ENCODE data around the gene RAD54L2. TPM values are rescaled to one million over a fixed set of nuclear protein-coding genes. Genes with fewer than 3 reads are reported as not detected.

RAD54L2 gene
- total and polyA plus RNA-seq, 2 donors from 2014 or later = 3.3 to 29.5 TPM

- Histone ChIP-seq H3K27ac (ENCODE audit: low read depth in 2 of 2, low read length in 2 of 2) (no peak overlapping the region), H3K4me3 (ENCODE audit: low read length in 3 of 3) (no peak overlapping the region), H3K9me3 (ENCODE audit: control insufficient read depth in 2 of 3, insufficient read depth in 1 of 3, low read length in 3 of 3) (no peaks in the 10 kb centered on the region), H3K27me3 (ENCODE audit: control insufficient read depth, insufficient read depth, low read length) (no peaks in the 10 kb centered on the region), H3K36me3 (ENCODE audit: control insufficient read depth in 2 of 3, insufficient read depth in 3 of 3, low read length in 3 of 3) (no peaks in the 10 kb centered on the region), H3K9ac (ENCODE audit: low read length in 3 of 3) (no peak overlapping the region), H3K4me1 (ENCODE audit: control insufficient read depth in 2 of 3, insufficient read depth in 2 of 3, low read depth in 1 of 3, low read length in 3 of 3) (no peaks in the 10 kb centered on the region)
- DNase-seq = no peak
- no peak for FAIRE-seq
- intact Hi-C loops (cut with DNase I) = no loop called here
- TF ChIP-seq, protein P1, sequence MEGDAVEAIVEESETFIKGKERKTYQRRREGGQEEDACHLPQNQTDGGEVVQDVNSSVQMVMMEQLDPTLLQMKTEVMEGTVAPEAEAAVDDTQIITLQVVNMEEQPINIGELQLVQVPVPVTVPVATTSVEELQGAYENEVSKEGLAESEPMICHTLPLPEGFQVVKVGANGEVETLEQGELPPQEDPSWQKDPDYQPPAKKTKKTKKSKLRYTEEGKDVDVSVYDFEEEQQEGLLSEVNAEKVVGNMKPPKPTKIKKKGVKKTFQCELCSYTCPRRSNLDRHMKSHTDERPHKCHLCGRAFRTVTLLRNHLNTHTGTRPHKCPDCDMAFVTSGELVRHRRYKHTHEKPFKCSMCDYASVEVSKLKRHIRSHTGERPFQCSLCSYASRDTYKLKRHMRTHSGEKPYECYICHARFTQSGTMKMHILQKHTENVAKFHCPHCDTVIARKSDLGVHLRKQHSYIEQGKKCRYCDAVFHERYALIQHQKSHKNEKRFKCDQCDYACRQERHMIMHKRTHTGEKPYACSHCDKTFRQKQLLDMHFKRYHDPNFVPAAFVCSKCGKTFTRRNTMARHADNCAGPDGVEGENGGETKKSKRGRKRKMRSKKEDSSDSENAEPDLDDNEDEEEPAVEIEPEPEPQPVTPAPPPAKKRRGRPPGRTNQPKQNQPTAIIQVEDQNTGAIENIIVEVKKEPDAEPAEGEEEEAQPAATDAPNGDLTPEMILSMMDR (IDR thresholded peaks at IDR 0.05; ENCODE audit: borderline replicate concordance, extremely low read depth, insufficient read depth) = no peak
Observed at GRCh38 chr3:51547274-51547673, 8.8 kb downstream of the RAD54L2 start.

DNA sequence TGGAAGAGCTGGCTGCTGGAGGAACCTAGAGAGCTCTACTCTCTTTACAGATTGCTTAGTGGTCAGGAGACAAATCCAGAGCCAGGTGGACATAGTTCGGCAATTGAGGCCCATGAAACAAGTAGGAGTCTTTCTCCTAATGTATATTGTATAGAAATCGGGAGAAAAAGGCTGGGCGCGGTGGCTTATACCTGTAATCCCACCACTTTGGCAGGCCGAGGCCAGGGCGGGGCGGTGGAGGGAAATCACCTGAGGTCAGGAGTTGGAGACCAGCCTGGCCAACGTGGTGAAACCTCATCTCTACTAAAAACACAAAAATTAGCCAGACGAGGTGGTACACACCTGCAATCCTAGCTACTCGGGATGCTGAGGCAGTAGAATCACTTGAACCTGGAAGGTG, 10.8 kb downstream of the RAD54L2 start:
- no peak for FAIRE-seq
- TF ChIP-seq, protein P1 (IDR thresholded peaks at IDR 0.05; ENCODE audit: borderline replicate concordance, extremely low read depth, insufficient read depth) = no peak

DNA sequence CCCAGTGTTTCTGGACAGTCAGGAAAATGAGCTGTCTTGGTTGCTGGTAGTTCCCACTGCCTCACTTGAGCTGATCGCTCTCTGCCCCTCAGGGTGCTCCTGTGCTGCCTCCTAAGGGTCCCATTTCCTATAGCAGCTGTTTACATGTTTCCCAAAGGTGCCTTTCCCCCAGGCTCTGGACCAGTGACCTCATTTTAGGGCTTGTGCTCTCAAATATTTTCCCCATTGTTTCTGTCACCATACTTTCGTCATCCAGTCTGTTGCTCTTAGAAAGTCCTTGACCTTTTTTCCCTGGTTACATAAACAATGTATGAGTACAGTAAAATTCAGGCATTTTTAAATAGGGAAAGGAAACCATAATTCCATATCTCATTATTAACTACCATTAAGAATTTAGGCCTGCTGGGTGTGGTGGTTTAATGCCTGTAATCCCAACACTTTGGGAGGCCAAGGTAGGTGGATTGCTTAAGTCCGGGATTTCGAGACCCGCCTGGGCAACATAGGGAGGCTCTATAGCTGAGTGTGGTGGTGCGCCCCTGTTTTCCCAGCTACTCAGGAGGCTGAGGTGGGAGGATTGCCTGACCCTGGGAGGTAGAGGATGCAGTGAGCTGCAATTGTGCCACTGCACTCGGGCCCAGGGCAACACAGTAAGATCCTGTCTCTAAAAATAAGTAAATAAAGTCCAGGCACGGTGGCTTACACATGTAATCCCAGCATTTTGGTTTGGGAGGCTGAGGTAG, 11.7 kb downstream of the RAD54L2 start:
- Histone ChIP-seq H3K36me3 (ENCODE audit: control insufficient read depth in 2 of 3, insufficient read depth in 3 of 3, low read length in 3 of 3) (peaks cover 0 to 3% (median 0%) of the 10 kb centered on the region in 3 donors), H3K9me3 (ENCODE audit: control insufficient read depth in 2 of 3, insufficient read depth in 1 of 3, low read length in 3 of 3) (no peaks in the 10 kb centered on the region), H3K9ac (ENCODE audit: low read length in 3 of 3) (peak overlapping the region in 2 of 3 donors; percentile 12 to 25), H3K27me3 (ENCODE audit: control insufficient read depth, insufficient read depth, low read length) (no peaks in the 10 kb centered on the region), H3K27ac (ENCODE audit: low read depth in 2 of 2, low read length in 2 of 2) (peak overlapping the region; percentile 49 to 55), H3K4me1 (ENCODE audit: control insufficient read depth in 2 of 3, insufficient read depth in 2 of 3, low read depth in 1 of 3, low read length in 3 of 3) (no peaks in the 10 kb centered on the region), H3K4me3 (ENCODE audit: low read length in 3 of 3) (no peak overlapping the region)
- FAIRE-seq = no peak
- intact Hi-C loops (cut with DNase I) = no loop called here
- TF ChIP-seq, protein P1 (IDR thresholded peaks at IDR 0.05; ENCODE audit: borderline replicate concordance, extremely low read depth, insufficient read depth) = no peak
- no peak for DNase-seq

More for the DNA sequence above, 10.8 kb downstream of the RAD54L2 start:
- Histone ChIP-seq H3K36me3 (ENCODE audit: control insufficient read depth in 2 of 3, insufficient read depth in 3 of 3, low read length in 3 of 3) (peaks cover 0 to 3% (median 0%) of the 10 kb centered on the region in 3 donors), H3K4me3 (ENCODE audit: low read length in 3 of 3) (no peak overlapping the region), H3K9ac (ENCODE audit: low read length in 3 of 3) (no peak overlapping the region), H3K27ac (ENCODE audit: low read depth in 2 of 2, low read length in 2 of 2) (no peak overlapping the region), H3K9me3 (ENCODE audit: control insufficient read depth in 2 of 3, insufficient read depth in 1 of 3, low read length in 3 of 3) (no peaks in the 10 kb centered on the region), H3K4me1 (ENCODE audit: control insufficient read depth in 2 of 3, insufficient read depth in 2 of 3, low read depth in 1 of 3, low read length in 3 of 3) (no peaks in the 10 kb centered on the region), H3K27me3 (ENCODE audit: control insufficient read depth, insufficient read depth, low read length) (no peaks in the 10 kb centered on the region)
- intact Hi-C loops (cut with DNase I) = no loop called here
- DNase-seq = no peak
